Activated CD8-positive, alpha-beta T cell treated with anti-CD3 and anti-CD28 coated beads for 36 hours (primary cell): Measurements from ENCODE around the gene RASGRP4. TPM values are rescaled to one million over a fixed set of nuclear protein-coding genes. Genes with fewer than 3 reads are reported as not detected.

Source experiments
- ATAC-seq: fragments of 200-7000 bp; cut with Tn5 transposase; one replicate; pipeline ENCODE4 v1.10.0; 2021; ENCODE audit warnings: mild to moderate bottlenecking, moderate library complexity
- CTCF ChIA-PET: fragments of 350-600 bp; sonication (Branson Sonifier 250); formaldehyde crosslinking; loops from one replicate; lab custom pipeline; 2021; ENCODE audit warnings: antibody characterized with exemption; lab: Charles Lee
- POLR2A ChIA-PET: fragments of 350-600 bp; sonication (Branson Sonifier 250); formaldehyde crosslinking; loops from one replicate; lab custom pipeline; 2021; ENCODE audit warnings: antibody characterized with exemption; lab: Charles Lee
- DNase-seq: peaks from one replicate; pipeline ENCODE4 v3.0.0-alpha.2; 2020
- H3K27ac Mint-ChIP-seq: one replicate; pipeline ENCODE4 v1.8.0; 2021; ENCODE audit warnings: mild to moderate bottlenecking, mixed read lengths
- H3K27me3 Mint-ChIP-seq: one replicate; pipeline ENCODE4 v1.8.0; 2021; ENCODE audit warnings: mixed read lengths
- H3K36me3 Mint-ChIP-seq: one replicate; pipeline ENCODE4 v1.8.0; 2021; ENCODE audit warnings: low read depth, mixed read lengths
- H3K4me1 Mint-ChIP-seq: one replicate; pipeline ENCODE4 v1.8.0; 2021; ENCODE audit warnings: low read depth, mixed read lengths
- H3K4me3 Mint-ChIP-seq: one replicate; pipeline ENCODE4 v1.8.0; 2021; ENCODE audit warnings: mild to moderate bottlenecking, moderate library complexity, mixed read lengths
- H3K9me3 Mint-ChIP-seq: one replicate; pipeline ENCODE4 v1.8.0; 2021; ENCODE audit warnings: mixed read lengths
- intact Hi-C: fragments of 100-400 bp; cut with micrococcal nuclease; formaldehyde crosslinking; loops from one replicate; pipeline ENCODE4 v1.10.0; 2022
- total RNA-seq, 2 experiments: library from RNA; stranded (reverse); gene quantifications; one replicate each; pipeline ENCODE4 v1.2.3, GENCODE V29; 2021
- TF ChIP-seq, protein P1 (sequence below): fragments of 200-600 bp; IDR thresholded peaks from one replicate; pipeline ENCODE4 v1.8.0; 2022; ENCODE audit warnings: antibody characterized with exemption, mild to moderate bottlenecking

Gene RASGRP4
- total RNA-seq, 2 experiments from 2014 or later = 1.4 to 1.8 TPM

DNA sequence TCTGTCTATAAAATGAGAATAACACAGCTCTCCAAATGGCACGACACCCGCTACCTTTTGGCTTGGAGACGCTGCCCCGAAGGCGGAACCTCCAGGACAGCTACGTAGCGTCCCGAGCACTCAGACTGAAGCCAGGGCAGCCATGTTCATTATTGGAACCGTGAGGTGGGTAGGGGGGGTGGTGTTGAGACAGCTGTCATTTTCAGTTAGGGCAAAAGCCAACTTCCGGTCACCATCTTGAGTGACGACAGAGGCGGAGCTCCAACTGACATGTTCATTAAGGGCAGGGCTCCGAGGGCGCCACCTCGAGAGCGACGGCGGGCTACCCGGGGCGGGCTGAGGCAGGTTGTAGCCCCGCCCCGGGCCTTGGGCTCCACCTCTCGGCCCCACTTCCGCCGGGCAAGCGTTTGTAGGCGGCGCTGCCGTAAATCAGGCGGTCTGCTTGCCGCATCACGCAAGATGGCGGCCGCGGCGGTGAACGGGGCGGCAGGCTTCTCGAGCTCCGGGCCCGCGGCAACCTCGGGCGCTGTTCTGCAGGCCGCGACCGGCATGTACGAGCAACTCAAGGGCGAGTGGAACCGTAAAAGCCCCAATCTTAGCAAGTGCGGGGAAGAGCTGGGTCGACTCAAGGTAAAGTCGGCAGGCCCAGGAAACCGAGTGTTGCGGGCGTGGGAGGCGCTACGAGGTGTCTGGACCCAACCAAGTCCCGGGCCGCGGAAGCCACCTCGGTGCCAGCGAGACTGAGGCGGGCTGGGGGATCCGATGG is 51.5 kb downstream of the RASGRP4 start, which contains the start of gene PSMD8:
Gene PSMD8, plus strand, starts transcription at position 240 of the 766 bp plus-strand sequence. Its CDS starts 31 bp downstream, at position 271.
- TF ChIP-seq, protein P1, sequence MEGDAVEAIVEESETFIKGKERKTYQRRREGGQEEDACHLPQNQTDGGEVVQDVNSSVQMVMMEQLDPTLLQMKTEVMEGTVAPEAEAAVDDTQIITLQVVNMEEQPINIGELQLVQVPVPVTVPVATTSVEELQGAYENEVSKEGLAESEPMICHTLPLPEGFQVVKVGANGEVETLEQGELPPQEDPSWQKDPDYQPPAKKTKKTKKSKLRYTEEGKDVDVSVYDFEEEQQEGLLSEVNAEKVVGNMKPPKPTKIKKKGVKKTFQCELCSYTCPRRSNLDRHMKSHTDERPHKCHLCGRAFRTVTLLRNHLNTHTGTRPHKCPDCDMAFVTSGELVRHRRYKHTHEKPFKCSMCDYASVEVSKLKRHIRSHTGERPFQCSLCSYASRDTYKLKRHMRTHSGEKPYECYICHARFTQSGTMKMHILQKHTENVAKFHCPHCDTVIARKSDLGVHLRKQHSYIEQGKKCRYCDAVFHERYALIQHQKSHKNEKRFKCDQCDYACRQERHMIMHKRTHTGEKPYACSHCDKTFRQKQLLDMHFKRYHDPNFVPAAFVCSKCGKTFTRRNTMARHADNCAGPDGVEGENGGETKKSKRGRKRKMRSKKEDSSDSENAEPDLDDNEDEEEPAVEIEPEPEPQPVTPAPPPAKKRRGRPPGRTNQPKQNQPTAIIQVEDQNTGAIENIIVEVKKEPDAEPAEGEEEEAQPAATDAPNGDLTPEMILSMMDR = no peak
- ChIA-PET CTCF (interaction anchor here (0.7 to 3.7 kb wide), 16 partner anchors 12 to 556 kb away, joined by 3 to 30 read pairs (median 5); partner anchors contain the start of genes CATSPERG, FAM98C, GGN and MRPS12), POLR2A (interaction anchor here (0.6 to 3.4 kb wide), 9 partner anchors 8 to 470 kb away, joined by 3 to 40 read pairs (median 3); partner anchors contain the start of genes CATSPERG, GGN and SPRED3)
- Mint-ChIP-seq H3K27me3 (peaks cover 1% of the 10 kb centered on the region), H3K27ac (peak within 1 kb of the TSS; percentile 99), H3K36me3 (peaks cover 27% of the 10 kb centered on the region), H3K4me3 (peak within 1 kb of the TSS; percentile 100), H3K9me3 (no peaks in the 10 kb centered on the region), H3K4me1 (peaks cover 23% of the 10 kb centered on the region)
- ATAC-seq (peak; percentile 99), DNase-seq (peak; percentile 100)
- intact Hi-C loops = loop anchor here (5.0 kb wide), 1 partner anchor 37 kb away; the partner anchor contains the start of gene CATSPERG

DNA sequence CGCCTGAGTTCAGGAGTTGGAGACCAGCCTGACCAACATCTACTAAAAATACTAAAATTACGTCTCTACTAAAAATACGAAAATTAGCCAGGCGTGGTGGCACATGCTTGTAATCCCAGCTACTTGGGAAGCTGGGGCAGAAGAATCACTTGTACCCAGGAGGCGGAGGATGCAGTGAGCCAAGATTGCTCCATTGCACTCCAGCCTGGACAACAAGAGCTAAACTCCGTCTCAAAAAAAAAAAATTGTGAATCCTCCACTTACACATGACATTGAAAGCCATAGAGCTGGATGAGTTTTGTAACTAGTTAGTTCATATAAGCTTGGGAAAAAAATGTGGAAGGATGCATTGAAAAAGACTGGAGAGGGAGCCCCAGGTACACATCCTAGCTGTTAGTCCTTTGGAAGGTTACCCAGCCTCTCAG is 52.1 kb downstream of the RASGRP4 start:
- ATAC-seq (no peak), DNase-seq (no peak)
- Mint-ChIP-seq H3K4me3 (peak overlapping the region; percentile 100), H3K4me1 (peaks cover 23% of the 10 kb centered on the region), H3K27ac (peak overlapping the region; percentile 99), H3K36me3 (peaks cover 21% of the 10 kb centered on the region), H3K9me3 (no peaks in the 10 kb centered on the region), H3K27me3 (peaks cover 1% of the 10 kb centered on the region)
- ChIA-PET CTCF (interaction anchor here (0.7 to 3.7 kb wide), 15 partner anchors 12 to 556 kb away, joined by 3 to 30 read pairs (median 5); partner anchors contain the start of genes CATSPERG, FAM98C, MRPS12 and SARS2), POLR2A (interaction anchor here (0.9 to 3.4 kb wide), 6 partner anchors 12 to 139 kb away, joined by 3 to 40 read pairs (median 8); partner anchors contain the start of genes CATSPERG, GGN and SPRED3)
- TF ChIP-seq, protein P1 = no peak
- intact Hi-C loops = loop anchor here (5.0 kb wide), 1 partner anchor 37 kb away; the partner anchor contains the start of gene CATSPERG

DNA sequence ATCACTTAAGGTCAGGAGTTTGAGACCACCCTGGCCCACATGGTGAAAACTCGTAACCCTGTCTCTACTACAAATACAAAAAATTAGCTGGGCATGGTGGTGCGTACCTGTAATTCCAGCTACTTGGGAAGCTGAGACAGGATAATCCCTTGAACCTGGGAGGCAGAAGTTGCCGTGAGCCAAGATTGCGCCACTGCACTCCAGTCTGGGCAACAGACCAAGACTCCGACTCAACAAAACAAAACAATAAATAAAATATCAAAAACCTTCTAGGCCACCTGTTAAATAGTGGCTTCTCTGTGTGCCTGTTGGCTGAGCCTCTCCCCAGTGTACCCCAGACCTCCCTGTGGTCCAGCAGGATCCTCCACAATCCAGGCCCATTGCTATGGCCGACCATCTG is 54.9 kb downstream of the RASGRP4 start:
- peaks cover 11% of the 10 kb centered on the region for H3K36me3 Mint-ChIP-seq
- no peak for DNase-seq
- CTCF ChIA-PET = no interaction called here

DNA sequence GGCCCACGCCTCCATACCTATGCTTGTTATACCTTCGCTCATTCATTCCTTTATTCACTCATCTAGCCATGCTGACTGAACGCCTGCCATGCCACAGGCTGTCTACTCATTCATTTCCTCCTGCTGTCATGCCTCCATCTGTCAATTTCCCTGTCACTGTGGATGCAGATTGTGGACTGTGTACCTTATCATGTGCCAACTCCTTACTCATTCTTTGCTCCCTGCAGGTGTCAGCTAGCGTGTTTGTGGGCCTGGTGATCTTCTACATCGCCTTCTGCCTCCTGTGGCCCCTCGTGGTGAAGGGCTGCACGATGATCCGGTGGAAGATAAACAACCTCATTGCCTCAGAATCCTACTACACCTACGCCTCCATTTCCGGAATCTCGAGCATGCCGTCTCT is 55.7 kb downstream of the RASGRP4 start:
- peaks cover 7% of the 10 kb centered on the region for H3K36me3 Mint-ChIP-seq
- CTCF ChIA-PET = no interaction called here
- TF ChIP-seq, protein P1 = no peak
- no peak overlapping the region for H3K27ac Mint-ChIP-seq
- no peak for DNase-seq
- intact Hi-C loops = loop anchor here (5.0 kb wide), 1 partner anchor 33 kb away; the partner anchor contains the start of gene CATSPERG
- no peaks in the 10 kb centered on the region for H3K9me3 Mint-ChIP-seq
- no peak for ATAC-seq
- POLR2A ChIA-PET = no interaction called here
- peaks cover 4% of the 10 kb centered on the region for H3K27me3 Mint-ChIP-seq
- H3K4me3 Mint-ChIP-seq = no peak overlapping the region
- H3K4me1 Mint-ChIP-seq = peaks cover 7% of the 10 kb centered on the region

More for the DNA sequence above, 54.9 kb downstream of the RASGRP4 start:
- no peak overlapping the region for H3K4me3 Mint-ChIP-seq
- no peak overlapping the region for H3K27ac Mint-ChIP-seq
- POLR2A ChIA-PET = no interaction called here
- H3K27me3 Mint-ChIP-seq = peaks cover 4% of the 10 kb centered on the region
- intact Hi-C loops = loop anchor here (5.0 kb wide), 1 partner anchor 34 kb away; the partner anchor contains the start of gene CATSPERG
- no peak for ATAC-seq
- peaks cover 15% of the 10 kb centered on the region for H3K4me1 Mint-ChIP-seq
- no peaks in the 10 kb centered on the region for H3K9me3 Mint-ChIP-seq
- TF ChIP-seq, protein P1 = no peak
